SU-DHL-6 (cell line): ENCODE results near the gene HMCES.
"Not testable (repeated sequence)": the region's sequence is repeated elsewhere in the genome, so short reads cannot be mapped to it uniquely, and the experiment has no call there.

Experiments
- H2AFZ ChIP-seq: fragments of 200-600 bp; sonication (generic); 2 replicates; pipeline ENCODE4 v1.6.1; 2014; ENCODE audit warnings: low read depth, mild to moderate bottlenecking, moderate library complexity, mixed read lengths, antibody characterized with exemption, low read length; ENCODE audit not compliant: severe bottlenecking
- H3F3A ChIP-seq: fragments of 200-600 bp; shearing (Covaris generic); 2 replicates; pipeline ENCODE4 v1.6.0; 2016; ENCODE audit warnings: antibody characterized with exemption, mild to moderate bottlenecking; ENCODE audit not compliant: insufficient read depth
- H3K27ac ChIP-seq: fragments of 200-600 bp; sonication (generic); 2 replicates; pipeline ENCODE4 v1.5.1; 2016; ENCODE audit warnings: low read depth, mild to moderate bottlenecking, low read length, moderate library complexity, mixed read lengths
- H3K27me3 ChIP-seq: fragments of 200-600 bp; sonication (generic), shearing (Covaris generic); 2 replicates; pipeline ENCODE4 v1.6.0; 2014; ENCODE audit warnings: mild to moderate bottlenecking, low read length
- H3K36me3 ChIP-seq: fragments of 200-600 bp; sonication (generic); 2 replicates; pipeline ENCODE4 v1.6.1; 2014; ENCODE audit warnings: mild to moderate bottlenecking, low read length, mixed read lengths
- H3K4me2 ChIP-seq: fragments of 300-600, 200-600 bp; shearing (Covaris generic), sonication (generic); 2 replicates; pipeline ENCODE4 v1.6.0; 2014; ENCODE audit warnings: low read length, low read depth, mild to moderate bottlenecking; ENCODE audit not compliant: poor library complexity, severe bottlenecking
- H3K4me3 ChIP-seq: fragments of 200-600 bp; sonication (generic); 2 replicates; pipeline ENCODE4 v1.5.1; 2014; ENCODE audit warnings: antibody characterized with exemption, low read length, mild to moderate bottlenecking, mixed read lengths; ENCODE audit not compliant: insufficient read depth, poor library complexity, severe bottlenecking
- H3K79me2 ChIP-seq: fragments of 200-600 bp; sonication (generic); 2 replicates; pipeline ENCODE4 v1.6.1; 2014; ENCODE audit warnings: mild to moderate bottlenecking, low read length, moderate library complexity; ENCODE audit not compliant: insufficient read depth
- H3K9ac ChIP-seq: fragments of 200-600 bp; sonication (generic); 2 replicates; pipeline ENCODE4 v1.7.0; 2014; ENCODE audit warnings: mild to moderate bottlenecking, low read length
- H3K9me2 ChIP-seq: fragments of 200-600 bp; sonication (generic); replicated peaks from 2 replicates; pipeline ENCODE4 v1.6.1; 2014; ENCODE audit warnings: low read length; ENCODE audit not compliant: insufficient read depth
- H3K9me3 ChIP-seq: fragments of 200-600 bp; sonication (generic); 2 replicates; pipeline ENCODE4 v1.6.1; 2014; ENCODE audit warnings: low read length, mixed read lengths; ENCODE audit not compliant: insufficient read depth
- H4K20me1 ChIP-seq: fragments of 200-600 bp; sonication (generic); 2 replicates; pipeline ENCODE4 v1.6.1; 2014; ENCODE audit warnings: low read depth, mild to moderate bottlenecking, antibody characterized with exemption, low read length, moderate library complexity, mixed read lengths
- EZH2phosphoT487 ChIP-seq: fragments of 200-600 bp; sonication (generic), shearing (Covaris generic); conservative IDR thresholded peaks from 2 replicates; pipeline ENCODE4 v1.6.1; 2018; ENCODE audit warnings: mild to moderate bottlenecking, antibody characterized with exemption, low read length, moderate library complexity, mixed read lengths
- TF ChIP-seq, protein P1 (sequence below): fragments of 200-600 bp; sonication (generic); IDR thresholded peaks from one replicate; pipeline ENCODE4 v1.5.1; 2017; ENCODE audit warnings: antibody characterized with exemption, mild to moderate bottlenecking, low read length, moderate library complexity; ENCODE audit not compliant: insufficient read depth, poor library complexity, severe bottlenecking

Gene HMCES

DNA sequence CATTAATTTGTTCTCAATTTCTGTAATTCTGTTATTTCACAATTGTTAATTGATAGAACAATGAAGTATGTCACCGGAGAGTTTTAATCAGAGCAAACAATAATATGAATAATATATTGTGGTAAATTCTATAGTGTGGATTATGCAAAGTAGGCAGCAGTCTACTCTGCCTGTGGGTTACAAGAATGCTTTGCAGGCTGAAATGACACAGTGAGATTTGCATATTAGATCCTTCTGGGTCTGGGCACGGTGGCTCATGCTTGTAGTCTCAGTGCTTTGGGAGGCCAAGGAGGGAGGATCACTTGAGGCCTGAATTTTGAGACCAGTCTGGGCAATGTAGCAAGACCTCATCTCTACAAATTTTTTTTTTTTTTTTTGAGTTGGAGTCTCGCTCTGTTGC, 16.8 kb upstream of the HMCES start:
- H4K20me1 ChIP-seq: no peaks in the 10 kb centered on the region
- H3K27me3 ChIP-seq: no peaks in the 10 kb centered on the region
- H3K9me3 ChIP-seq: no peaks in the 10 kb centered on the region
- H3K79me2 ChIP-seq: no peaks in the 10 kb centered on the region
- H2AFZ ChIP-seq: no peak overlapping the region
- H3K4me2 ChIP-seq: no peak overlapping the region
- H3K27ac ChIP-seq: no peak overlapping the region
- H3K36me3 ChIP-seq: no peaks in the 10 kb centered on the region; the same call in 1 of the 2 replicates
- no peaks in the 10 kb centered on the region for H3F3A ChIP-seq
- TF ChIP-seq EZH2phosphoT487: no peak
- TF ChIP-seq, protein P1, sequence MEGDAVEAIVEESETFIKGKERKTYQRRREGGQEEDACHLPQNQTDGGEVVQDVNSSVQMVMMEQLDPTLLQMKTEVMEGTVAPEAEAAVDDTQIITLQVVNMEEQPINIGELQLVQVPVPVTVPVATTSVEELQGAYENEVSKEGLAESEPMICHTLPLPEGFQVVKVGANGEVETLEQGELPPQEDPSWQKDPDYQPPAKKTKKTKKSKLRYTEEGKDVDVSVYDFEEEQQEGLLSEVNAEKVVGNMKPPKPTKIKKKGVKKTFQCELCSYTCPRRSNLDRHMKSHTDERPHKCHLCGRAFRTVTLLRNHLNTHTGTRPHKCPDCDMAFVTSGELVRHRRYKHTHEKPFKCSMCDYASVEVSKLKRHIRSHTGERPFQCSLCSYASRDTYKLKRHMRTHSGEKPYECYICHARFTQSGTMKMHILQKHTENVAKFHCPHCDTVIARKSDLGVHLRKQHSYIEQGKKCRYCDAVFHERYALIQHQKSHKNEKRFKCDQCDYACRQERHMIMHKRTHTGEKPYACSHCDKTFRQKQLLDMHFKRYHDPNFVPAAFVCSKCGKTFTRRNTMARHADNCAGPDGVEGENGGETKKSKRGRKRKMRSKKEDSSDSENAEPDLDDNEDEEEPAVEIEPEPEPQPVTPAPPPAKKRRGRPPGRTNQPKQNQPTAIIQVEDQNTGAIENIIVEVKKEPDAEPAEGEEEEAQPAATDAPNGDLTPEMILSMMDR: no peak
- H3K9me2 ChIP-seq: no peaks in the 10 kb centered on the region
- H3K9ac ChIP-seq: no peak overlapping the region
- no peak overlapping the region for H3K4me3 ChIP-seq

DNA sequence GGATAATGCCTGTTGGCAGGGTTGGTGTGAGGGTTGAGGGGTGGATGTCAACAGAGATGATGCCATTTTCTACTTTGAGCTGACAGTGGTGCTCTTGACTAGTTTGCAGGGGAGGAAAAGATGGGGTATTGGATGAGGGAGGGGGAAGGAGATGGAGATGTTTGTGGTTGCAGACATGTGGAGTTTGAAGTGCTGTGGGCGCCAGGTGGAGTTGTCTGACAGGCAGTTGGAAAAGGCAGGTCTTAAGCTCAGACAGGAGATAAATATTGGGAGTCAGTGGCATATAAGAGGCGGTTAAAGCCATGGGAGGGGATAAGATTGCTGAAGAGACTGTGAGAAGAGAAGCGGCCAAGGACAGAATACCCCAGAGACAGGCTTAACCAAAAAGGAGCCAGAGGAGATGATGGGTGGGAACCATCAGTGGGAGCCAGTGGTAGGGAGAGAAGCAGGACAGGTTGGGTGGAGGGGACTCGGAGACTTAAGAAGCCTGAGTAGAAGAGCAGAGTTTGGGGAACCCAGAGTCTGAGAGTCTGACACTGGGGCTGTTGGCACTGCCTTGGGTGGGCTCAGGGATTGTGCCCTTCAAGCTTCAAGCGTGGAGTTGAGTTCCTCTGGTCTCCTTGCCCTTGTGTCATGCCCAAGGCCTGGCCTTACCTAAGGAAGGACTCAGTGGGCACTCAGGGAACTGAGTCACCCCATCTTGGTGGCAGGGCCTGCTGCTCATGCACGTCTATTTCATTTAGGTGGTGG, 15.3 kb upstream of the HMCES start:
- TF ChIP-seq, protein P1: no peak
- no peak for TF ChIP-seq EZH2phosphoT487
- no peaks in the 10 kb centered on the region for H3K27me3 ChIP-seq
- H3K79me2 ChIP-seq: no peaks in the 10 kb centered on the region

DNA sequence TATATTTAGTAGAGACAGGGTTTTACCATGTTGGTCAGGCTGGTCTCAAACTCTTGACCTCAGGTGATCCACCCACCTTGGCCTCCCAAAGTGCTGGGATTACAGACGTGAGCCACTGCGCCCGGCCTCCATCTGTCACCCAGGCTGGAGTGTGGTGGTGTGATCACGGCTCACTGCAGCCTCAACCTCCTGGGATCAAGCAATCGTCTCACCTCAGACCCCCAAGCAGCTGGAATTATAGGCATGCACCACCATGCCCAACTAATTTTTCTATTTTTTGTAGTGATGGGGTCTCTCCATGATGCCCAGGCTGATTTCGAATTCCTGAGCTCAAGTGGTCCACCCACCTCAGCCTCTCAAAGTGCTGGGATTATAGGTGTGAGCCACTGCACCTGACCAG, 13.7 kb upstream of the HMCES start:
- not testable (repeated sequence) for H3F3A ChIP-seq, H3K9me2 ChIP-seq, H2AFZ ChIP-seq, H4K20me1 ChIP-seq, H3K9me3 ChIP-seq, H3K27me3 ChIP-seq, H3K9ac ChIP-seq, H3K79me2 ChIP-seq, H3K4me2 ChIP-seq, H3K27ac ChIP-seq, H3K4me3 ChIP-seq
- H3K36me3 ChIP-seq: peaks cover 11% of the 10 kb centered on the region; the same call in 1 of the 2 replicates

More for the DNA sequence above, 15.3 kb upstream of the HMCES start:
- no peak overlapping the region for H3K9ac ChIP-seq
- no peaks in the 10 kb centered on the region for H3F3A ChIP-seq
- no peaks in the 10 kb centered on the region for H4K20me1 ChIP-seq
- H2AFZ ChIP-seq: no peak overlapping the region
- H3K36me3 ChIP-seq: peaks cover 5% of the 10 kb centered on the region; the same call in 1 of the 2 replicates
- H3K4me3 ChIP-seq: no peak overlapping the region
- no peaks in the 10 kb centered on the region for H3K9me3 ChIP-seq
- no peak overlapping the region for H3K27ac ChIP-seq
- no peaks in the 10 kb centered on the region for H3K9me2 ChIP-seq
- no peak overlapping the region for H3K4me2 ChIP-seq

DNA sequence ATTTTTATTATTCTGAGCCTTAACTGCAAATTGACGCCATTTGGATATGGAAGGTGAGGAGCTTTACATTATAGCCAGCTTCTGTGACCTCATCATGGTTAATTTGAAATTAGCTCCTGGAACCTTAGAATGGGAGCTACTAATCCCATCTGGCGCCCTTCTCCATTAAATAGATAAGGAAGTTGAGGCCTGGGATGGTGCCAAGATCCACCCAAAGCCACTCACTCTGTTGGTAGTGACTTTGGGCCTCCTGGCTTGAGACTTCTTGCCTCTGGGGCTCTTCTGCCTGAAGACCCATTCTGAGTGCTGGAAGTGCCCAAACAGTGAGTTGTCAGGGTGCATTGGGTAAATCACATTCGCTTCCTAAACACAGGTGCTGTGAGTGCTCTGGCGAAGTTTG, 12.0 kb upstream of the HMCES start:
- TF ChIP-seq EZH2phosphoT487: no peak
- TF ChIP-seq, protein P1: no peak
- Histone ChIP-seq H3K27ac (no peak overlapping the region), H3K4me3 (no peak overlapping the region), H3K9ac (no peak overlapping the region), H3K9me3 (no peaks in the 10 kb centered on the region), H3F3A (no peaks in the 10 kb centered on the region), H3K9me2 (no peaks in the 10 kb centered on the region), H3K27me3 (no peaks in the 10 kb centered on the region), H3K79me2 (no peaks in the 10 kb centered on the region), H3K4me2 (no peak overlapping the region), H3K36me3 (peaks cover 22% of the 10 kb centered on the region; the same call in 1 of the 2 replicates), H2AFZ (no peak overlapping the region), H4K20me1 (no peaks in the 10 kb centered on the region)
